Stimulated activated CD8-positive, alpha-beta memory T cell treated with anti-CD3 and anti-CD28 coated beads, Interleukin-15, amount 100 ng/mL, for 1 hour (primary cell): Measurements from ENCODE around the gene LAMTOR4.

Source experiments
- DNase-seq: peaks from one replicate; pipeline ENCODE4 v3.0.0-alpha.2; 2020; ENCODE audit warnings: low read depth

LAMTOR4 gene

GRCh38 chr7:100153708-100154535 is 5.2 kb downstream of the LAMTOR4 start:
- DNase-seq, result no peak

- DNase-seq, result no peak
Measured at GRCh38 chr7:100154651-100155491, 6.2 kb downstream of the LAMTOR4 start.

- DNase-seq, result no peak
Measured at GRCh38 chr7:100155553-100156317, 7.0 kb downstream of the LAMTOR4 start.

GRCh38 chr7:100156331-100157068 is 7.8 kb downstream of the LAMTOR4 start:
- DNase-seq, result no peak

GRCh38 chr7:100157069-100157333 is 8.3 kb downstream of the LAMTOR4 start:
- DNase-seq, result no peak

- DNase-seq, result no peak
Measured at GRCh38 chr7:100157334-100158228, 8.9 kb downstream of the LAMTOR4 start.

- DNase-seq, result peak; percentile 86
Measured at GRCh38 chr7:100158229-100159098, 9.7 kb downstream of the LAMTOR4 start, which contains the start of gene TRAPPC14. Gene TRAPPC14, minus strand, starts transcription at chr7:100158723. Its CDS starts 224 bp downstream, at chr7:100158499.

GRCh38 chr7:100159099-100159623 is 10.4 kb downstream of the LAMTOR4 start:
- DNase-seq, result no peak

- no peak for DNase-seq
Measured at GRCh38 chr7:100160067-100160466, 11.3 kb downstream of the LAMTOR4 start.

GRCh38 chr7:100163006-100163531 is 14.4 kb downstream of the LAMTOR4 start:
- no peak for DNase-seq

- no peak for DNase-seq
Measured at GRCh38 chr7:100163871-100164270, 15.2 kb downstream of the LAMTOR4 start.

GRCh38 chr7:100166317-100166940 is 17.7 kb downstream of the LAMTOR4 start:
- no peak for DNase-seq

GRCh38 chr7:100166970-100167911 is 18.5 kb downstream of the LAMTOR4 start:
- no peak for DNase-seq

GRCh38 chr7:100167912-100168323 is 19.2 kb downstream of the LAMTOR4 start:
- no peak for DNase-seq

- no peak for DNase-seq
Measured at GRCh38 chr7:100169147-100169850, 20.6 kb downstream of the LAMTOR4 start.

GRCh38 chr7:100170101-100170897 is 21.6 kb downstream of the LAMTOR4 start:
- no peak for DNase-seq
